Stomach (tissue), 9 donors: ENCODE results near the gene SPTLC2. TPM values are rescaled to one million over a fixed set of nuclear protein-coding genes. Genes with fewer than 3 reads are reported as not detected.

ENCODE experiments used
- DNase-seq, 2 donors: peaks; one replicate each; pipeline versions ENCODE4 v3.0.0 to v3.0.0-alpha.2; 2013 to 2019
- H3K27ac ChIP-seq, 5 donors: fragments of 200-600 bp in 4 of 5; sonication (generic) in 4 of 5; one replicate each; pipeline ENCODE4 v1.5.1; 2013 to 2019; ENCODE audit warnings: mild to moderate bottlenecking in 1 of 5, moderate library complexity in 1 of 5
- H3K27me3 ChIP-seq, 3 donors: fragments of 200-600 bp; sonication (generic); one replicate each; pipeline ENCODE4 v1.5.1; 2017 to 2019; ENCODE audit warnings: mixed run types in 1 of 3
- H3K36me3 ChIP-seq, 4 donors: fragments of 200-600 bp; sonication (generic); 1 replicate in 3 of 4; 2 replicates in 1 of 4; pipeline ENCODE4 v1.5.1; 2016 to 2019
- H3K4me1 ChIP-seq, 4 donors: fragments of 200-600 bp; sonication (generic); one replicate each; pipeline ENCODE4 v1.5.1; 2016 to 2019
- H3K4me3 ChIP-seq, 4 donors: fragments of 200-600 bp; sonication (generic) in 3 of 4; one replicate each; pipeline ENCODE4 v1.5.1; 2016 to 2019; ENCODE audit warnings: mild to moderate bottlenecking in 1 of 4
- H3K9me3 ChIP-seq, 4 donors: fragments of 200-600 bp; sonication (generic); one replicate each; pipeline ENCODE4 v1.5.1; 2016 to 2019
- EP300 ChIP-seq: sonication (generic); formaldehyde crosslinking; IDR thresholded peaks from one replicate; pipeline ENCODE4 v1.6.1; 2017; ENCODE audit warnings: antibody characterized with exemption
- POLR2A ChIP-seq, 4 donors: fragments of 450-650 bp; IDR thresholded peaks; one replicate each; pipeline ENCODE4 v1.6.1; 2016; ENCODE audit warnings: antibody characterized with exemption in 4 of 4, control low read depth in 2 of 4, mild to moderate bottlenecking in 1 of 4, moderate library complexity in 1 of 4
- POLR2AphosphoS5 ChIP-seq, 3 donors: sonication (generic); formaldehyde crosslinking; IDR thresholded peaks; one replicate each; pipeline ENCODE4 v1.6.1; 2016; ENCODE audit warnings: antibody characterized with exemption in 3 of 3
- WGBS, 5 donors: extraction: QIAGEN DNeasy Blood & Tissue Kit in 3 of 5; methylation state at CpG; one replicate each; pipeline versions ENCODE4 v1.1.5 to v1.1.7; 2013 to 2018; 5-methylcytosine and 5-hydroxymethylcytosine counted together
- intact Hi-C: fragments of 100-400 bp; cut with DNase I; formaldehyde crosslinking; loops from one replicate; pipeline ENCODE4 v1.15.1; 2023; ENCODE audit warnings: low total_unique reads
- polyA plus RNA-seq, 3 donors: library from polyadenylated mRNA; stranded (reverse); fragments of 200-250 nt; gene quantifications; one replicate each; pipeline ENCODE4 v1.2.3, GENCODE V29; 2013
- total RNA-seq, 5 donors: library from RNA; depleted of rRNA; stranded (reverse); fragments of >200 nt; gene quantifications; one replicate each; pipeline versions ENCODE4 v1.1.0 to v1.2.3, GENCODE V29; 2014 to 2016
- TF ChIP-seq, protein P1 (sequence below), 7 experiments: fragments of 450-650 bp in 4 of 7; fragments of 200-600 bp in 3 of 7; sonication (generic) in 3 of 7; IDR thresholded peaks; one replicate each; pipeline ENCODE4 v1.5.1; 2016 to 2019; ENCODE audit warnings: antibody characterized with exemption in 7 of 7, control low read depth in 2 of 7, mild to moderate bottlenecking in 1 of 7
- donor health status: healthy with polysubstance abuse.
- donor health status: Bipolar disorder and iron deficiency.
- donor health status: healthy.

SPTLC2 gene
- total and polyA plus RNA-seq, 8 donors = 3.4 to 97.5 (median 13.6) TPM

DNA sequence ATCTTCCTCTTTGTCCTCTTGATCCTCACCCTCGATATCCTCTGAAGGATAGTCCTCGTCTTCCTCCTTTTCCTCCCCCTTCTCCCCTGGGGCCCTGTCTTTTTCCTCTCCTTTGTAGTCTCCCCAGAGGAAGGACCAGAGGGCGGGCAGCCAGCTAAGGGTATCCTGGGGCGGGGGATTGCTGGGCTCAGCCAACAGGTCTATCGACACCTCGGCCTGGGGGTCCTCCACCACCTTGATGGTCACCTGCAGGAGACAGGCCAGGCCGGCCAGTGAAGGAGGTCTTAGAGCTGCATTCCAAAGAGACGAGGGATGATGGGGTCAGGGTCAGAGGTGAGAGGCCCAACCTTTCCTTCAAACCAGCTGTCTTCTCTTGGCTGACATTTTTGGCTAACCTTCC is 134.0 kb downstream of the SPTLC2 start:
- H3K9me3 ChIP-seq = no peaks in the 10 kb centered on the region
- intact Hi-C loops = no loop called here
- WGBS, 5 donors = 75 to 83% (median 79%) methylated on average over 7 to 8 of the region's 8 CpGs
- H3K27ac ChIP-seq = no peak overlapping the region
- H3K4me1 ChIP-seq = no peaks in the 10 kb centered on the region
- TF ChIP-seq POLR2A (IDR thresholded peaks at IDR 0.05) (no peak), POLR2AphosphoS5 (IDR thresholded peaks at IDR 0.05) (no peak), EP300 (no peak)
- TF ChIP-seq, protein P1, sequence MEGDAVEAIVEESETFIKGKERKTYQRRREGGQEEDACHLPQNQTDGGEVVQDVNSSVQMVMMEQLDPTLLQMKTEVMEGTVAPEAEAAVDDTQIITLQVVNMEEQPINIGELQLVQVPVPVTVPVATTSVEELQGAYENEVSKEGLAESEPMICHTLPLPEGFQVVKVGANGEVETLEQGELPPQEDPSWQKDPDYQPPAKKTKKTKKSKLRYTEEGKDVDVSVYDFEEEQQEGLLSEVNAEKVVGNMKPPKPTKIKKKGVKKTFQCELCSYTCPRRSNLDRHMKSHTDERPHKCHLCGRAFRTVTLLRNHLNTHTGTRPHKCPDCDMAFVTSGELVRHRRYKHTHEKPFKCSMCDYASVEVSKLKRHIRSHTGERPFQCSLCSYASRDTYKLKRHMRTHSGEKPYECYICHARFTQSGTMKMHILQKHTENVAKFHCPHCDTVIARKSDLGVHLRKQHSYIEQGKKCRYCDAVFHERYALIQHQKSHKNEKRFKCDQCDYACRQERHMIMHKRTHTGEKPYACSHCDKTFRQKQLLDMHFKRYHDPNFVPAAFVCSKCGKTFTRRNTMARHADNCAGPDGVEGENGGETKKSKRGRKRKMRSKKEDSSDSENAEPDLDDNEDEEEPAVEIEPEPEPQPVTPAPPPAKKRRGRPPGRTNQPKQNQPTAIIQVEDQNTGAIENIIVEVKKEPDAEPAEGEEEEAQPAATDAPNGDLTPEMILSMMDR (IDR thresholded peaks at IDR 0.05) = no peak
- no peaks in the 10 kb centered on the region for H3K27me3 ChIP-seq
- no peak for DNase-seq
- H3K4me3 ChIP-seq = no peak overlapping the region
- no peaks in the 10 kb centered on the region for H3K36me3 ChIP-seq

DNA sequence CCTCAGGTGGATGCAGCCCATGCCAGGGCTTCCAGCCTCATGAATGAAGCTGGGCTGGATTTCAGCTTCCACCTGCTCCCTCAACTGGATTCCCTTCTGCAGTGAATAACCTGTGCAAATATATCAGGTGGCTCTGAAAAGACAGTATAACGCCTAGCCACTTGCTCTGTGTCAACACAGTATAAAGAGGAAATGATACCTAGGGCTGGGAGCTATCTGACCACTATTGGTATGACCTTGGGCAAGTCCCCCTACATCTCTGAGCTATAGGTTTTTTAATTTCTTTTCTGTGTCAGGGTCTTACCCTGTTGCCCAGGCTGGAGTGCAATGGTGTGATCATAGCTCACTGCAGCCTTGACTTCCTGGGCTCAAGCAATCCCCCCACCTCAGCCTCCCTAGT is 137.6 kb downstream of the SPTLC2 start:
- Histone ChIP-seq H3K27me3 (peaks cover 0 to 7% (median 0%) of the 10 kb centered on the region in 3 donors), H3K4me1 (no peaks in the 10 kb centered on the region), H3K4me3 (no peak overlapping the region), H3K36me3 (no peaks in the 10 kb centered on the region), H3K27ac (no peak overlapping the region), H3K9me3 (no peaks in the 10 kb centered on the region)
- WGBS, 5 donors = 41 to 81% (median 53%) methylated on average over 1 of the region's 1 CpG
- no peak for DNase-seq
- intact Hi-C loops = no loop called here
- TF ChIP-seq POLR2AphosphoS5 (IDR thresholded peaks at IDR 0.05) (no peak), POLR2A (IDR thresholded peaks at IDR 0.05) (no peak), EP300 (no peak)
- TF ChIP-seq, protein P1 (IDR thresholded peaks at IDR 0.05) = no peak

DNA sequence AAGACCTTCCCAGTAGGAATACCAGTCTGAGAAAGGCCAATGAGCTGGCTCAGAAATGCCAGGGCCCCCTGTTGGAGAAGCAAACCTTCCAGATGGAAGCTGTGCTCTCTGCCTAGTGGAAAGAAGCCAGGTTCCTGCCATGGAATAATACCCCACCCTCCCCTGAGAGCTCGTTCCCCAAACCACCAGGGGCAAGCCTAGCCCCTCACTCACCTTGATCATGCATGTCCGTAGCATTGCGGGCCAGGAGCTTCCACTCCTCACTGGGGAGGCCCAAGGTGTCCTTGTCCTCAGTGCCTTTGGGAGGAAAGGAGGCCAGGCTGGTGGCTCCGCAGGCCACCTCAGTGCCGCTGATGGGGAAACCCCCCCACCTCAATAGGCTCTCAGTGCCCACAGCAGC is 138.4 kb downstream of the SPTLC2 start:
- 86 to 100% (median 90%) methylated on average over 2 to 5 of the region's 5 CpGs for WGBS, 5 donors
- H3K4me3 ChIP-seq = no peak overlapping the region
- no peaks in the 10 kb centered on the region for H3K9me3 ChIP-seq
- intact Hi-C loops = no loop called here
- no peaks in the 10 kb centered on the region for H3K4me1 ChIP-seq
- TF ChIP-seq POLR2A (IDR thresholded peaks at IDR 0.05) (no peak), EP300 (no peak), POLR2AphosphoS5 (IDR thresholded peaks at IDR 0.05) (no peak)
- TF ChIP-seq, protein P1 (IDR thresholded peaks at IDR 0.05) = no peak
- H3K27me3 ChIP-seq = peaks cover 0 to 7% (median 0%) of the 10 kb centered on the region in 3 donors
- no peak for DNase-seq
- no peak overlapping the region for H3K27ac ChIP-seq
- no peaks in the 10 kb centered on the region for H3K36me3 ChIP-seq

DNA sequence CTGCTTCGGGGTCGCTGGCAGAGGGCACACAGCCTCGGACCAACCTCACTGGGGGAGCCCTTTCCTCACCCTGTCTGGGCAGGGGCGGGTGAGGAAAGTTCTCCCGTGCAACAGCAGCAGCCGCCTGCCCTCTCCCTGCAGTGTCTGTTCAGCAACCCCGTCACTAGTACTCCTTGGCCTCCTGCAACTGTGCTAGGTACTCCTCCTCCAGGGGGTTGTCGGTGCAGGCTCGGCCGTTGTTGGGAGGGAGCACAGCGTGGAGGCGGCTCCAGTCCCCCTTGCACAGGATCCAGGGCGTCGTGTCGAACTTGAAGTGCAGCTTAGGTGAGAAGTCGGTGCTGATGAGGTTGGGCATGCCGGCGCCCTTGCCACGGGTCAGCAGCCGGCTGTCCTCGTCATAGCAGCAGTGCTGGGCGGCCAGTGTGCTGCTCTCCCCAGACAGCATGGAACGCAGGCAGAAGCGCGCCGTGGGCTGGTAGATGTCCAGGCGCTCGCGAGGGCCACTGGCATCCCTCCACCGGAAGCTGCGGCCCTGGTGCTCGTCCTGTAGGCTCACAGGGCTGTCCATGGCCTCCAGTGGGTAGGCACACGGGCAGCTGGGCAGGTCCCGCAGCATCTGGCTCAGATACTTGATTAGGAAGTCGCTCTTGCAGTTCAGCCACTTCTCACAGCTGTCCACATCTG is 140.9 kb downstream of the SPTLC2 start:
- Histone ChIP-seq H3K27ac (no peak overlapping the region), H3K4me1 (no peaks in the 10 kb centered on the region), H3K36me3 (no peaks in the 10 kb centered on the region), H3K4me3 (no peak overlapping the region), H3K9me3 (no peaks in the 10 kb centered on the region), H3K27me3 (peaks cover 0 to 7% (median 0%) of the 10 kb centered on the region in 3 donors)
- TF ChIP-seq EP300 = no peak
- TF ChIP-seq, protein P1 (IDR thresholded peaks at IDR 0.05) = no peak
- no peak for TF ChIP-seq POLR2AphosphoS5 (IDR thresholded peaks at IDR 0.05)
- TF ChIP-seq POLR2A (IDR thresholded peaks at IDR 0.05) = no peak
- WGBS, 5 donors = 79 to 88% (median 83%) methylated on average over 23 to 35 of the region's 35 CpGs
- no peak for DNase-seq
- intact Hi-C loops = no loop called here
